Liver (tissue), 9 donors: ENCODE data around the gene DIPK2A. TPM values are rescaled to one million over a fixed set of nuclear protein-coding genes. Genes with fewer than 3 reads are reported as not detected.

ENCODE experiments used
- DNase-seq: peaks from one replicate; pipeline ENCODE4 v3.0.0-alpha.2; 2017; ENCODE audit warnings: low spot score
- H3K27ac ChIP-seq, 2 donors: one replicate each; pipeline ENCODE4 v1.7.0; 2013; ENCODE audit warnings: inconsistent platforms in 2 of 2, low read length in 2 of 2, control low read depth in 1 of 2, low read depth in 1 of 2, mild to moderate bottlenecking in 1 of 2
- H3K27me3 ChIP-seq, 4 donors: one replicate each; pipeline versions ENCODE4 v1.6.1 to v1.7.0; 2013; ENCODE audit warnings: low read length in 3 of 4, inconsistent platforms in 1 of 4, mild to moderate bottlenecking in 1 of 4, moderate library complexity in 1 of 4; ENCODE audit not compliant: control insufficient read depth in 4 of 4, insufficient read depth in 4 of 4
- H3K36me3 ChIP-seq, 4 donors: one replicate each; pipeline versions ENCODE4 v1.6.1 to v1.7.0; 2013; ENCODE audit warnings: low read length in 3 of 4, mild to moderate bottlenecking in 3 of 4, low read depth in 1 of 4, moderate library complexity in 1 of 4; ENCODE audit not compliant: control insufficient read depth in 4 of 4, insufficient read depth in 3 of 4
- H3K4me1 ChIP-seq, 4 donors: one replicate each; pipeline versions ENCODE4 v1.6.1 to v1.7.0; 2013; ENCODE audit warnings: low read length in 3 of 4, mild to moderate bottlenecking in 3 of 4, moderate library complexity in 1 of 4; ENCODE audit not compliant: control insufficient read depth in 4 of 4, insufficient read depth in 4 of 4
- H3K4me3 ChIP-seq, 3 donors: one replicate each; pipeline versions ENCODE4 v1.6.1 to v1.7.0; 2013; ENCODE audit warnings: low read length in 3 of 3, control low read depth in 1 of 3, low read depth in 1 of 3, mild to moderate bottlenecking in 1 of 3
- H3K9ac ChIP-seq, 2 donors: one replicate each; pipeline ENCODE4 v1.7.0; 2013; ENCODE audit warnings: low read length in 2 of 2, mild to moderate bottlenecking in 2 of 2, moderate library complexity in 2 of 2, control low read depth in 1 of 2, low read depth in 1 of 2
- H3K9me3 ChIP-seq, 4 donors: one replicate each; pipeline versions ENCODE4 v1.6.1 to v1.7.0; 2013; ENCODE audit warnings: low read length in 3 of 4; ENCODE audit not compliant: control insufficient read depth in 4 of 4
- EGR1 ChIP-seq, 2 donors: IDR thresholded peaks; 2 replicates each; pipeline ENCODE4 v1.6.1; 2016 to 2018; ENCODE audit warnings: antibody characterized with exemption in 2 of 2, low read depth in 2 of 2
- FOXA1 ChIP-seq: IDR thresholded peaks from 2 replicates; pipeline ENCODE4 v1.6.1; 2016; ENCODE audit warnings: antibody characterized with exemption
- FOXA2 ChIP-seq: IDR thresholded peaks from 2 replicates; pipeline ENCODE4 v1.6.1; 2016; ENCODE audit warnings: antibody characterized with exemption
- GABPA ChIP-seq, 2 donors: IDR thresholded peaks in 1 of 2; conservative IDR thresholded peaks in 1 of 2; 2 replicates each; pipeline ENCODE4 v1.6.1; 2016; ENCODE audit warnings: antibody characterized with exemption in 2 of 2, mild to moderate bottlenecking in 1 of 2, moderate library complexity in 1 of 2
- HNF4A ChIP-seq, 2 donors: conservative IDR thresholded peaks; 2 replicates each; pipeline ENCODE4 v1.6.1; 2016; ENCODE audit warnings: antibody characterized with exemption in 2 of 2, mild to moderate bottlenecking in 2 of 2
- HNF4G ChIP-seq: IDR thresholded peaks from 2 replicates; pipeline ENCODE4 v1.6.1; 2016; ENCODE audit warnings: antibody characterized with exemption
- JUND ChIP-seq, 2 donors: IDR thresholded peaks; 2 replicates each; pipeline ENCODE4 v1.6.1; 2016; ENCODE audit warnings: antibody characterized with exemption in 2 of 2
- NR2F2 ChIP-seq: IDR thresholded peaks from 2 replicates; pipeline ENCODE4 v1.6.1; 2016; ENCODE audit warnings: antibody characterized with exemption
- RAD21 ChIP-seq, 2 donors: IDR thresholded peaks; 2 replicates each; pipeline ENCODE4 v1.6.1; 2016; ENCODE audit warnings: antibody characterized with exemption in 2 of 2, mild to moderate bottlenecking in 2 of 2
- RXRA ChIP-seq, 2 donors: IDR thresholded peaks; 2 replicates each; pipeline ENCODE4 v1.6.1; 2017 to 2018; ENCODE audit warnings: antibody characterized with exemption in 2 of 2, mild to moderate bottlenecking in 1 of 2
- SP1 ChIP-seq: IDR thresholded peaks from 2 replicates; pipeline ENCODE4 v1.6.1; 2018; ENCODE audit warnings: antibody characterized with exemption, mild to moderate bottlenecking
- TAF1 ChIP-seq: conservative IDR thresholded peaks from 2 replicates; pipeline ENCODE4 v1.6.1; 2016; ENCODE audit warnings: antibody characterized with exemption, mild to moderate bottlenecking
- YY1 ChIP-seq: IDR thresholded peaks from 2 replicates; pipeline ENCODE4 v1.6.1; 2016; ENCODE audit warnings: antibody characterized with exemption, mild to moderate bottlenecking
- WGBS: extraction: QIAGEN DNeasy Blood & Tissue Kit; methylation state at CpG from one replicate; pipeline ENCODE4 v1.1.7; 2013; 5-methylcytosine and 5-hydroxymethylcytosine counted together
- polyA plus RNA-seq, 2 donors: library from polyadenylated mRNA; stranded (reverse) in 1 of 2; unstranded in 1 of 2; fragments of 200-250 nt in 1 of 2; fragments of >200 nt in 1 of 2; fragmentation: Nextera tagmentation in 1 of 2; extraction: Ambion mirVana in 1 of 2; gene quantifications; one replicate each; pipeline versions ENCODE4 v1.2.1 to v1.2.3, GENCODE V29; 2013 to 2015
- total RNA-seq, 2 donors: library from RNA; depleted of rRNA; stranded (reverse); fragments of >200 nt; gene quantifications; one replicate each; pipeline ENCODE4 v1.2.3, GENCODE V29; 2014
- TF ChIP-seq, protein P1 (sequence below): IDR thresholded peaks from 2 replicates; pipeline ENCODE4 v1.6.1; 2016; ENCODE audit warnings: antibody characterized with exemption
- TF ChIP-seq, protein P2 (sequence below): IDR thresholded peaks from 2 replicates; pipeline ENCODE4 v1.6.1; 2016; ENCODE audit warnings: antibody characterized with exemption, mild to moderate bottlenecking
- TF ChIP-seq, protein P3 (sequence below): fragments of 150-350 bp; IDR thresholded peaks from 2 replicates; pipeline ENCODE4 v1.5.1; 2017; ENCODE audit warnings: improper control_type of control experiment, low read depth, low read length; ENCODE audit not compliant: missing input control
- TF ChIP-seq, protein P4 (sequence below): IDR thresholded peaks from 2 replicates; pipeline ENCODE4 v1.6.1; 2016; ENCODE audit warnings: antibody characterized with exemption
- TF ChIP-seq, protein P5 (sequence below): IDR thresholded peaks from 2 replicates; pipeline ENCODE4 v1.6.1; 2016; ENCODE audit warnings: antibody characterized with exemption
- donor health status: healthy.
- donor health status: healthy.
- donor health status: healthy.
- donor health status: healthy.
- donor health status: healthy.

Gene DIPK2A
- total and polyA plus RNA-seq, 4 donors, result 4.6 to 81.1 (median 23.4) TPM

DNA sequence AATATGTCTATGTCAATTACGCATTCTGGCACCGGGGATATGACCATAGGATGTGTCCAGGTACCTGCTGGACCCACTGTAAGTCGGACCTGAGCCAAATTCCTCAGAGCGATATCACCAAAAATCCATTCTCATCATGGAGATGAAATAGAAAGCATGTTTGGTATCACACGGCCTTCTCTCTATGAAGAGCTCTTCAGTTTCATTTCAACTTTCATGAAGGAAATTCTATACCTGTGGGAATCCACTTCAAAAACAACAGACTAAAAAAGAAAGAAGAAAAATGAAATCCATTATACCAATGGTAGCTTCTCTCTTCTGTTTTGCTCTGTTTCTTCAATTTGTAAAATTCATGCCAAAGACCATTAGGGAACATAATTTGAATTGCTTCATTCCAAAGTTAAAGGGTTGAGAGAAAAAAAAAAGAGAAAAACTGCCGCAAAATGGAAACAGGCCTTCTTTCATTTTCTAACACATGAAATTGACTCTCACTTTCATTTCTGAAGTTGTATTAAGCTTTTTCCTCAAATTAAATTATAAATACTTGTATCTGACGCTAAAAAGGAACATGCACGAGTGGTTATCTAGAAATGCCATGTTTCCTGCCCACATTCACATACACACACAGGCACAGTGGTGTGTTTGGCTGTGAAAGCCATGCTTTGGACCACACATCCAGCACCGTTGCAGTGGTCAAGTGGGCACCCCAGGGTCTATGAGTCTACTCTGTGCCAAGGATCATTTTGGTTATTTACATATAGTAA is 46.9 kb upstream of the DIPK2A start:
- no peak for DNase-seq
- H3K36me3 ChIP-seq, result no peaks in the 10 kb centered on the region
- no peaks in the 10 kb centered on the region for H3K4me1 ChIP-seq
- H3K4me3 ChIP-seq, result no peak overlapping the region
- H3K27me3 ChIP-seq, result no peaks in the 10 kb centered on the region
- H3K9me3 ChIP-seq, result no peaks in the 10 kb centered on the region
- no peak overlapping the region for H3K9ac ChIP-seq
- no peak overlapping the region for H3K27ac ChIP-seq
- TF ChIP-seq YY1 (no peak), EGR1 (IDR thresholded peaks at IDR 0.05; ENCODE audit: low read depth in 2 of 2) (no peak), RAD21 (IDR thresholded peaks at IDR 0.05) (no peak), HNF4A (conservative IDR thresholded peaks at IDR 0.05) (no peak), TAF1 (no peak), FOXA1 (no peak), RXRA (IDR thresholded peaks at IDR 0.05) (no peak), SP1 (no peak), HNF4G (no peak), NR2F2 (no peak), JUND (IDR thresholded peaks at IDR 0.05) (no peak), GABPA (IDR thresholded peaks at IDR 0.05 in 1 of 2, conservative IDR thresholded peaks at IDR 0.05 in 1 of 2) (no peak), FOXA2 (no peak)
- TF ChIP-seq, protein P1, sequence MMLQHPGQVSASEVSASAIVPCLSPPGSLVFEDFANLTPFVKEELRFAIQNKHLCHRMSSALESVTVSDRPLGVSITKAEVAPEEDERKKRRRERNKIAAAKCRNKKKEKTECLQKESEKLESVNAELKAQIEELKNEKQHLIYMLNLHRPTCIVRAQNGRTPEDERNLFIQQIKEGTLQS, result no peak
- TF ChIP-seq, protein P2, sequence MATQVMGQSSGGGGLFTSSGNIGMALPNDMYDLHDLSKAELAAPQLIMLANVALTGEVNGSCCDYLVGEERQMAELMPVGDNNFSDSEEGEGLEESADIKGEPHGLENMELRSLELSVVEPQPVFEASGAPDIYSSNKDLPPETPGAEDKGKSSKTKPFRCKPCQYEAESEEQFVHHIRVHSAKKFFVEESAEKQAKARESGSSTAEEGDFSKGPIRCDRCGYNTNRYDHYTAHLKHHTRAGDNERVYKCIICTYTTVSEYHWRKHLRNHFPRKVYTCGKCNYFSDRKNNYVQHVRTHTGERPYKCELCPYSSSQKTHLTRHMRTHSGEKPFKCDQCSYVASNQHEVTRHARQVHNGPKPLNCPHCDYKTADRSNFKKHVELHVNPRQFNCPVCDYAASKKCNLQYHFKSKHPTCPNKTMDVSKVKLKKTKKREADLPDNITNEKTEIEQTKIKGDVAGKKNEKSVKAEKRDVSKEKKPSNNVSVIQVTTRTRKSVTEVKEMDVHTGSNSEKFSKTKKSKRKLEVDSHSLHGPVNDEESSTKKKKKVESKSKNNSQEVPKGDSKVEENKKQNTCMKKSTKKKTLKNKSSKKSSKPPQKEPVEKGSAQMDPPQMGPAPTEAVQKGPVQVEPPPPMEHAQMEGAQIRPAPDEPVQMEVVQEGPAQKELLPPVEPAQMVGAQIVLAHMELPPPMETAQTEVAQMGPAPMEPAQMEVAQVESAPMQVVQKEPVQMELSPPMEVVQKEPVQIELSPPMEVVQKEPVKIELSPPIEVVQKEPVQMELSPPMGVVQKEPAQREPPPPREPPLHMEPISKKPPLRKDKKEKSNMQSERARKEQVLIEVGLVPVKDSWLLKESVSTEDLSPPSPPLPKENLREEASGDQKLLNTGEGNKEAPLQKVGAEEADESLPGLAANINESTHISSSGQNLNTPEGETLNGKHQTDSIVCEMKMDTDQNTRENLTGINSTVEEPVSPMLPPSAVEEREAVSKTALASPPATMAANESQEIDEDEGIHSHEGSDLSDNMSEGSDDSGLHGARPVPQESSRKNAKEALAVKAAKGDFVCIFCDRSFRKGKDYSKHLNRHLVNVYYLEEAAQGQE, result no peak
- TF ChIP-seq, protein P3, sequence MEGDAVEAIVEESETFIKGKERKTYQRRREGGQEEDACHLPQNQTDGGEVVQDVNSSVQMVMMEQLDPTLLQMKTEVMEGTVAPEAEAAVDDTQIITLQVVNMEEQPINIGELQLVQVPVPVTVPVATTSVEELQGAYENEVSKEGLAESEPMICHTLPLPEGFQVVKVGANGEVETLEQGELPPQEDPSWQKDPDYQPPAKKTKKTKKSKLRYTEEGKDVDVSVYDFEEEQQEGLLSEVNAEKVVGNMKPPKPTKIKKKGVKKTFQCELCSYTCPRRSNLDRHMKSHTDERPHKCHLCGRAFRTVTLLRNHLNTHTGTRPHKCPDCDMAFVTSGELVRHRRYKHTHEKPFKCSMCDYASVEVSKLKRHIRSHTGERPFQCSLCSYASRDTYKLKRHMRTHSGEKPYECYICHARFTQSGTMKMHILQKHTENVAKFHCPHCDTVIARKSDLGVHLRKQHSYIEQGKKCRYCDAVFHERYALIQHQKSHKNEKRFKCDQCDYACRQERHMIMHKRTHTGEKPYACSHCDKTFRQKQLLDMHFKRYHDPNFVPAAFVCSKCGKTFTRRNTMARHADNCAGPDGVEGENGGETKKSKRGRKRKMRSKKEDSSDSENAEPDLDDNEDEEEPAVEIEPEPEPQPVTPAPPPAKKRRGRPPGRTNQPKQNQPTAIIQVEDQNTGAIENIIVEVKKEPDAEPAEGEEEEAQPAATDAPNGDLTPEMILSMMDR, result no peak
- TF ChIP-seq, protein P4, sequence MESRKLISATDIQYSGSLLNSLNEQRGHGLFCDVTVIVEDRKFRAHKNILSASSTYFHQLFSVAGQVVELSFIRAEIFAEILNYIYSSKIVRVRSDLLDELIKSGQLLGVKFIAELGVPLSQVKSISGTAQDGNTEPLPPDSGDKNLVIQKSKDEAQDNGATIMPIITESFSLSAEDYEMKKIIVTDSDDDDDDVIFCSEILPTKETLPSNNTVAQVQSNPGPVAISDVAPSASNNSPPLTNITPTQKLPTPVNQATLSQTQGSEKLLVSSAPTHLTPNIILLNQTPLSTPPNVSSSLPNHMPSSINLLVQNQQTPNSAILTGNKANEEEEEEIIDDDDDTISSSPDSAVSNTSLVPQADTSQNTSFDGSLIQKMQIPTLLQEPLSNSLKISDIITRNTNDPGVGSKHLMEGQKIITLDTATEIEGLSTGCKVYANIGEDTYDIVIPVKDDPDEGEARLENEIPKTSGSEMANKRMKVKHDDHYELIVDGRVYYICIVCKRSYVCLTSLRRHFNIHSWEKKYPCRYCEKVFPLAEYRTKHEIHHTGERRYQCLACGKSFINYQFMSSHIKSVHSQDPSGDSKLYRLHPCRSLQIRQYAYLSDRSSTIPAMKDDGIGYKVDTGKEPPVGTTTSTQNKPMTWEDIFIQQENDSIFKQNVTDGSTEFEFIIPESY, result no peak
- TF ChIP-seq, protein P5, sequence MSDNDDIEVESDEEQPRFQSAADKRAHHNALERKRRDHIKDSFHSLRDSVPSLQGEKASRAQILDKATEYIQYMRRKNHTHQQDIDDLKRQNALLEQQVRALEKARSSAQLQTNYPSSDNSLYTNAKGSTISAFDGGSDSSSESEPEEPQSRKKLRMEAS, result no peak
- 86% methylated on average over 9 of the region's 9 CpGs for WGBS
